ENCODE measurements around the gene E2F8.

Gene E2F8

DNA sequence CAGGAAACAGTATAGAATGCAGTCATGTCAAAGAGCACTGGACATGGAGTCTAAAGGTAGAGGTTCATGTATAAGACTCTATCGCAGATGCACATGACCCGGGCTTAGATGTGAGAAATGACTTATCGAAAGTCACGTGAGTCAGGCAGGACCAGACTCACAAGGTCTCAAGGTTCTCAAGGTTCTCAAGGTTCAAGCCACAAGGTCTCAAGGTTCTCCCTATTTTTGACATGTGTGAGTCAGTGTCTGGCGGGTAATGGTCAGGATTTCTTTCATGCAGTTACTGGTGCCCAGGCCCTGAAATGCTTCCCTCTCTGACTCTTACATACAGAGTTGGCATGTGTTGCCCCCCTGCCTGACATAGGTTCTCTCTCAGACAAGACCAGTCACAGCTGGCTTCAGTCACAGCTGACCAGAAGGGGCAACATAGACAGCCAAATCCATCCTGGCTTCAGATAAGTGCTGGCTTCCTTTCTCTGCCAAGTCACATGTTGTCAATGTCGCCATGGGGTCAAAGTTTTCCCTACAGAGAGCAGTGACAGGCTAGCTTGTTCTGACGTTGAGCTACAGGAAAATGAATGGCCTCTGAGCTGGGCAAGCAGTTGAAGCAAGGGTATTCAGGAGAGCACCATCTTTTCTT is 49.1 kb downstream of the E2F8 start:
- Histone ChIP-seq H3K23ac (ENCODE audit: low read length) (no peak overlapping the region), H3K79me1 (ENCODE audit: low read length) (no peaks in the 10 kb centered on the region), H2AFZ (ENCODE audit: insufficient read depth, low read length, poor library complexity) (no peak overlapping the region), H2BK12ac (ENCODE audit: low read length) (no peak overlapping the region), H3K4me2 (ENCODE audit: low read length) (no peak overlapping the region), H3K4ac (ENCODE audit: low read depth, low read length) (no peak overlapping the region), H3K27me3 (ENCODE audit: insufficient read depth, low read length) (no peaks in the 10 kb centered on the region), H2BK5ac (ENCODE audit: low read depth, low read length, poor library complexity) (no peak overlapping the region), H2BK120ac (ENCODE audit: insufficient read depth, low read length, poor library complexity) (no peak overlapping the region), H3K18ac (ENCODE audit: low read length) (no peak overlapping the region), H3K4me3 (ENCODE audit: low read depth, low read length) (no peak overlapping the region), H4K8ac (ENCODE audit: low read depth, low read length) (no peak overlapping the region), H2AK5ac (ENCODE audit: low read length) (no peak overlapping the region), H3K4me1 (ENCODE audit: control insufficient read depth in 1 of 2, insufficient read depth in 2 of 2, low read length in 2 of 2) (no peaks in the 10 kb centered on the region), H4K12ac (ENCODE audit: low read depth, low read length) (no peak overlapping the region), H3K27ac (ENCODE audit: low read depth, low read length) (no peak overlapping the region), H3K79me2 (ENCODE audit: control insufficient read depth, insufficient read depth, low read length, poor library complexity) (no peaks in the 10 kb centered on the region), H3K36me3 (ENCODE audit: control insufficient read depth in 1 of 2, insufficient read depth in 2 of 2, low read length in 2 of 2) (no peaks in the 10 kb centered on the region), H3K9ac (ENCODE audit: low read length) (no peak overlapping the region), H3K9me3 (ENCODE audit: insufficient read depth, low read depth, low read length) (no peaks in the 10 kb centered on the region), H4K91ac (ENCODE audit: low read depth, low read length) (no peak overlapping the region), H3K14ac (ENCODE audit: low read length) (no peak overlapping the region)
- WGBS (ENCODE audit: extremely low coverage, insufficient coverage, insufficient read length), result no CpG with 5 or more reads among the region's 7 CpGs
- no peak for DNase-seq

DNA sequence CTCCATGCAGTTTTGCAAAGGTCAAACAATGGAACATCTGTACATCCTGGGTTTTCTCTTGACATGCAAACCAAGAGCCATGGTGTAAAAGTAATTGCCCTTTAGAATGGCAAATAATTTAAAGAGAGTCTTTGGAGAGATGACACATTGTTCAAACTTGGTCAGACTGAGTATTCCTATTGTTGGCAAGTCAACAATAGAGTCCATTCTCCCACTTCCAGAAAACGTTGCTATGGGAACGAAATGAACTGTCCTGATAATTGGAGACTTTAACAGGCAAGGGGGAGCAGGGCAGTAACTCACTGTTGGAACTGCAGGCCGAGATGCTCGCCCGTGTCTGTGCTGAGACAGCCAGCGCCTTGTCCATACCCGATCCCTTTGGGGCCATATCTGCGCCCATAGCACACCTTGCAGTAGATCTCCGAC is 52.9 kb downstream of the E2F8 start:
- no peak overlapping the region for H3K4ac ChIP-seq (ENCODE audit: low read depth, low read length)
- no peak overlapping the region for H4K91ac ChIP-seq (ENCODE audit: low read depth, low read length)
- no peak overlapping the region for H2BK12ac ChIP-seq (ENCODE audit: low read length)
- no peak overlapping the region for H2AFZ ChIP-seq (ENCODE audit: insufficient read depth, low read length, poor library complexity)
- no peaks in the 10 kb centered on the region for H3K4me1 ChIP-seq (ENCODE audit: control insufficient read depth in 1 of 2, insufficient read depth in 2 of 2, low read length in 2 of 2)
- no peaks in the 10 kb centered on the region for H3K79me1 ChIP-seq (ENCODE audit: low read length)
- no peaks in the 10 kb centered on the region for H3K36me3 ChIP-seq (ENCODE audit: control insufficient read depth in 1 of 2, insufficient read depth in 2 of 2, low read length in 2 of 2)
- H3K79me2 ChIP-seq (ENCODE audit: control insufficient read depth, insufficient read depth, low read length, poor library complexity), result no peaks in the 10 kb centered on the region
- no peaks in the 10 kb centered on the region for H3K27me3 ChIP-seq (ENCODE audit: insufficient read depth, low read length)
- no peak overlapping the region for H4K8ac ChIP-seq (ENCODE audit: low read depth, low read length)
- H3K27ac ChIP-seq (ENCODE audit: low read depth, low read length), result no peak overlapping the region
- no peak overlapping the region for H3K14ac ChIP-seq (ENCODE audit: low read length)
- no peak overlapping the region for H3K9ac ChIP-seq (ENCODE audit: low read length)
- no peaks in the 10 kb centered on the region for H3K9me3 ChIP-seq (ENCODE audit: insufficient read depth, low read depth, low read length)
- H4K12ac ChIP-seq (ENCODE audit: low read depth, low read length), result no peak overlapping the region
- no peak overlapping the region for H2AK5ac ChIP-seq (ENCODE audit: low read length)
- no CpG with 5 or more reads among the region's 9 CpGs for WGBS (ENCODE audit: extremely low coverage, insufficient coverage, insufficient read length)
- no peak overlapping the region for H2BK120ac ChIP-seq (ENCODE audit: insufficient read depth, low read length, poor library complexity)
- H2BK5ac ChIP-seq (ENCODE audit: low read depth, low read length, poor library complexity), result no peak overlapping the region
- no peak overlapping the region for H3K4me3 ChIP-seq (ENCODE audit: low read depth, low read length)
- H3K4me2 ChIP-seq (ENCODE audit: low read length), result no peak overlapping the region
- H3K23ac ChIP-seq (ENCODE audit: low read length), result no peak overlapping the region
- DNase-seq, result no peak
- H3K18ac ChIP-seq (ENCODE audit: low read length), result no peak overlapping the region

DNA sequence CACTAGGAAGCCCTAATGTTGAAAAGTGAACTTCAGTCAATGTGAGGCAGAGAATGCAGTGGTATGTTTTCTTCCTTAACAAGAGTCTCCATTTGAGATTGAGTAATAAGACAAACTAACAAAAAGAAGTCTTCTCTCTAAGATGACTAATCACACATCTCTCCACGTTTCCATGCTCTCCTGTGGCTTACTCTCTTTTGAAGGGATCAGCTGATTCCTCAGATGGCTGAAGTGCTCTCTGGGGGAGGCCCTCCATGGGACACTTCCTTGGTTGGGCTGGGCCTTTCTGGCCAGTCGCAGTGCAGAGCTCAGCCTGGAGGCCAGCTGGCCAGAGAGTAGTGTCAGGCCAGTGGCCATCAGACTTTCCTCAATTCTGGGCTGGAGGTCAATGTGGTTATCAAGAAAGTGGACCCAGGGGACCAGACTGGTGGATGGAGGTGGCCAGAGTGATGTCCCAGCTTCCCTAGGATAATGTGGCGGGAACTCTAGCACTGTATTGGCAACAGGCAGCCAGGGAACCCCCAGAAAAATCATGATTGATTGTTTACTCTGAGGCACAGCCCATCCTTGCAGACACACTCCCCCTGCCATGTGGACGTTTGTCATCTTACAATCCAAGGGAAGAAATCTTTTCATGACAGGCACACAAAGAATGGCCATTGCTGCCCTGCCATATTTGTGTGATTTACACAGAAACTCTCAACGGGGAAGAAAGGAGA is 53.5 kb downstream of the E2F8 start:
- Histone ChIP-seq H3K9ac (ENCODE audit: low read length) (no peak overlapping the region), H2AK5ac (ENCODE audit: low read length) (no peak overlapping the region), H4K91ac (ENCODE audit: low read depth, low read length) (no peak overlapping the region), H2BK120ac (ENCODE audit: insufficient read depth, low read length, poor library complexity) (no peak overlapping the region), H3K36me3 (ENCODE audit: control insufficient read depth in 1 of 2, insufficient read depth in 2 of 2, low read length in 2 of 2) (no peaks in the 10 kb centered on the region), H3K79me2 (ENCODE audit: control insufficient read depth, insufficient read depth, low read length, poor library complexity) (no peaks in the 10 kb centered on the region), H3K4me3 (ENCODE audit: low read depth, low read length) (no peak overlapping the region), H2AFZ (ENCODE audit: insufficient read depth, low read length, poor library complexity) (no peak overlapping the region), H4K12ac (ENCODE audit: low read depth, low read length) (no peak overlapping the region), H3K79me1 (ENCODE audit: low read length) (no peaks in the 10 kb centered on the region), H2BK12ac (ENCODE audit: low read length) (no peak overlapping the region), H3K27ac (ENCODE audit: low read depth, low read length) (no peak overlapping the region), H3K4ac (ENCODE audit: low read depth, low read length) (no peak overlapping the region), H3K4me1 (ENCODE audit: control insufficient read depth in 1 of 2, insufficient read depth in 2 of 2, low read length in 2 of 2) (no peaks in the 10 kb centered on the region), H3K4me2 (ENCODE audit: low read length) (no peak overlapping the region), H3K14ac (ENCODE audit: low read length) (no peak overlapping the region), H3K27me3 (ENCODE audit: insufficient read depth, low read length) (no peaks in the 10 kb centered on the region), H3K18ac (ENCODE audit: low read length) (no peak overlapping the region), H2BK5ac (ENCODE audit: low read depth, low read length, poor library complexity) (no peak overlapping the region), H4K8ac (ENCODE audit: low read depth, low read length) (no peak overlapping the region), H3K9me3 (ENCODE audit: insufficient read depth, low read depth, low read length) (no peaks in the 10 kb centered on the region), H3K23ac (ENCODE audit: low read length) (no peak overlapping the region)
- no peak for DNase-seq
- no CpG with 5 or more reads among the region's 5 CpGs for WGBS (ENCODE audit: extremely low coverage, insufficient coverage, insufficient read length)

DNA sequence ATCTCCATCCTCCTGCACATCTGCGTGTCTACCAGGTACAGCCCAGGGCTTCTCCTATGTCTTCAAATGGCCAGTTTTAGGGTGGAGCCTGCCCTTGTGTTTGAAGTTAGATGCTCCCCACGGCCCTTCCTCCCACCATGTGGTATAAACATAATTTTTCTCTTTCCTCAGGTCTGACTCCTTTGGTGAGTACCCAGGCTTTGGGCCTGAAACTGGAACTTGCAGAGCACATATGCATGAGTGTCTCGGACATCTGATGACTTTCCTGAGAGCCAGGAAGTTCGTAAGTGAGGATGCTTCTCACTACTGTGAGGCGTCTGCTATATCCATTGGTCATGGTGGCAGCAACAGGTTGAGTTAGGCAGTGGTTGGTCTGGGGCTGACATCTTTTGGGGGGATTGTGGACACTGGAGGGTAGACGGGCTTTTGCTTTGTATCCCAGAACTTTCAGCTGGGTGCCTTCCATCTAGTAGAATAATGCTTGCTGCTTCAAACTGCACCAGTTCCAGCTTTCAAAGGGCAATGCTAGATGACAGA is 55.2 kb downstream of the E2F8 start:
- no peak overlapping the region for H3K9ac ChIP-seq (ENCODE audit: low read length)
- H3K4me2 ChIP-seq (ENCODE audit: low read length), result no peak overlapping the region

More for the DNA sequence above, 55.2 kb downstream of the E2F8 start:
- Histone ChIP-seq H3K27ac (ENCODE audit: low read depth, low read length) (no peak overlapping the region), H2AFZ (ENCODE audit: insufficient read depth, low read length, poor library complexity) (no peak overlapping the region), H2AK5ac (ENCODE audit: low read length) (no peak overlapping the region), H3K18ac (ENCODE audit: low read length) (no peak overlapping the region), H3K4ac (ENCODE audit: low read depth, low read length) (no peak overlapping the region), H4K91ac (ENCODE audit: low read depth, low read length) (no peak overlapping the region), H2BK5ac (ENCODE audit: low read depth, low read length, poor library complexity) (no peak overlapping the region), H3K4me3 (ENCODE audit: low read depth, low read length) (no peak overlapping the region), H3K79me2 (ENCODE audit: control insufficient read depth, insufficient read depth, low read length, poor library complexity) (no peaks in the 10 kb centered on the region), H4K8ac (ENCODE audit: low read depth, low read length) (no peak overlapping the region), H2BK12ac (ENCODE audit: low read length) (no peak overlapping the region), H3K27me3 (ENCODE audit: insufficient read depth, low read length) (no peaks in the 10 kb centered on the region), H3K4me1 (ENCODE audit: control insufficient read depth in 1 of 2, insufficient read depth in 2 of 2, low read length in 2 of 2) (no peaks in the 10 kb centered on the region), H3K23ac (ENCODE audit: low read length) (no peak overlapping the region), H3K36me3 (ENCODE audit: control insufficient read depth in 1 of 2, insufficient read depth in 2 of 2, low read length in 2 of 2) (no peaks in the 10 kb centered on the region), H3K9me3 (ENCODE audit: insufficient read depth, low read depth, low read length) (no peaks in the 10 kb centered on the region), H3K79me1 (ENCODE audit: low read length) (no peaks in the 10 kb centered on the region), H3K14ac (ENCODE audit: low read length) (no peak overlapping the region), H4K12ac (ENCODE audit: low read depth, low read length) (no peak overlapping the region), H2BK120ac (ENCODE audit: insufficient read depth, low read length, poor library complexity) (no peak overlapping the region)
- no peak for DNase-seq
- WGBS (ENCODE audit: extremely low coverage, insufficient coverage, insufficient read length), result no CpG with 5 or more reads among the region's 6 CpGs
